KG1 (cell line): ENCODE results near the gene PTPRG.

Experiments
- DNase-seq: peaks from one replicate; lab custom pipeline; 2025; lab: John Stamatoyannopoulos, UW

PTPRG gene

DNA sequence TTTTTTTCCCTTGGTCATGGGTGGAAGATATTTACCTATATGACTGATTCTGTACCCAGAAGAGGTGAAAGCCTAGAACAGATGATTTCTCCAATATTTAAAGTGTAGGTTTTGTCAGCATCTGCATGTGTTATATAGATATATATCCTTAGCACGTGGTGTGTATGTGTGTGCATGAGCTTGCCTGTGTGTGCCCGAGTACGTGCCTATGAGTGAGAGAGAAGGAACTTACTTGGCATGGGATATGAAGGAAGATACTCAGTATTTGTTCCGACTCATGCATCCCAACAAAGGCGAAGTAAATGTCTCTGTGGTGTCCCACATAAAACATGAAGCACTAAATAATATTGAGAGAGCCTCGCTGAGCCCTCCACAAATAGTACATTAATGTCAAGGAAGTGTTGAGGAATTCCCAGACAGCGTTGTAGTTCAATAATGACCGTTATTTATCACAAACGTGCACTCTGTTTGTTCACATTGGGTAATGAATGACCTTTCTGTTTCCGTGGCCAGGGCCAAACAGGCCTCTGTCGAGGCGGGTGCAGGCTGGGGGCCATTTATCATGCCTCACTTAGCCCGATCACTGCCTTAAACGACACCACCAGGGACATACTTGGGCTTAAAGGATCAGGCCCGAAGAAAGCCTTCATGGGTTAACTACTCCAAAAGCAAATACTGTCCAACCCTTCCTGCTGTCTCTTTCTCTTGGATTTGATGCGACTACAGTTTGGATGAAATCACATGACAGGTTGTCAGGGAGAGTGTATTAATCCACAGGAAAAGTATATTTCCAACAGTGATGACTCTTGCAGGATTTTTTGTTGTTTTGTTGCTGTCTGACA lies 267.7 kb downstream of the PTPRG start:
- DNase-seq, result no peak

GRCh38 chr3:61829722-61830350 lies 268.5 kb downstream of the PTPRG start:
- DNase-seq, result no peak

DNA sequence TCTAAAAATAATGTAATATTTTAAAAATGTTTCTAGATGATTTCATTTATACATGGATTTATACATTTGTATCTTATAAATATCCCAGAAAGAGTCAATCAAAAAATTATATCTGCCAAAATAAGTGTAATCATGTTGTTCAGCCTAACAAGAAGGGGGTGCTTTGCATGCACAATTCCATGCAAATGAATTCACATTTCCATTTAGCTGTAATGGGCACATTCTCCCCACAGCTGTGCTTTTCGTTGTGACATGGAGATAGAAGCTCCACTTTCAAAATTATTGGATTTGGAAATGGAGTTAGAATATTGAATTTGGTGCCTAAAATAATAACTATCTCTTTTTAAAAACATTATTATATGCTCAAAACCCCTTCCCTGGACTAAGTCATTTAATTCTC lies 270.6 kb downstream of the PTPRG start:
- no peak for DNase-seq

DNA sequence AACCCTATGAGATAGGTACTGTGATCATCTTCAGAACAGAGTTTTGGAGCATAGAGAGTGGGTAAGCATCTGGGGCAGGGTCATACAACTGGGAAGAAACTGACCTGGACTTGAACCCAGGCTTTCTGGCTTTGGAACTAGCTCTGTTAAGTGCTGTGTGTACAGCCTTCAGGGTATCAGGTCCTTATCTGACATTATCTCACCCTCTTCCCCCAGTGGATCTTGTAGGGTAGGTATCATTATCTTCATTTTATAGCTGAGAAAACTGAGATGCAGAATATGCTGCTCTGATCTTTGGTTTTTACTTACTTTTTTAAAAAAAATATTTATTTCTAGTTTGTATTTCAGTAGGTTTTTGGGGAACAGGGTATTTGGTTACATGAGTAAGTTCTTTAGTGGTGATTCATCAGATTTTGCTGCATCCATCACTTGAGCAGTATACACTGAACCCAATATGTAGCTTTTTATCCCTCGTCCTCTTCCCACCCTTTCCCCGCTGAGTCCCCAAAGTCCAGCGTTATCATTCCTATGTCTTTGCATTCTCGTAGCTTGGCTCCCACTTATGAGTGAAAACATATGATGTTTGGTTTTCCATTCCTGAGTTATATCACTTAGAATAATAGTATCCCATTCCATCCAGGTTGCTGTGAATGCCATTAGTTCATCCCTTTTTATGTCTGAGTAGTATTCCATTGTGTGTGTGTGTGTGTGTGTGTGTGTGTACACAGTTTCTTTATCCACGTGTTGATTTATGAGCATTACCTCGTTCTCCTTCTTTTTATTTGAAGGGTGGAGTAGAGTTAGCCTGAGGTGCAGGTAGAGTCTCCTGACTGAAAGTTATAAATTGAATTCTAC lies 271.2 kb downstream of the PTPRG start:
- DNase-seq, result no peak

- no peak for DNase-seq
Observed at GRCh38 chr3:61839256-61839655, 277.9 kb downstream of the PTPRG start.

DNA sequence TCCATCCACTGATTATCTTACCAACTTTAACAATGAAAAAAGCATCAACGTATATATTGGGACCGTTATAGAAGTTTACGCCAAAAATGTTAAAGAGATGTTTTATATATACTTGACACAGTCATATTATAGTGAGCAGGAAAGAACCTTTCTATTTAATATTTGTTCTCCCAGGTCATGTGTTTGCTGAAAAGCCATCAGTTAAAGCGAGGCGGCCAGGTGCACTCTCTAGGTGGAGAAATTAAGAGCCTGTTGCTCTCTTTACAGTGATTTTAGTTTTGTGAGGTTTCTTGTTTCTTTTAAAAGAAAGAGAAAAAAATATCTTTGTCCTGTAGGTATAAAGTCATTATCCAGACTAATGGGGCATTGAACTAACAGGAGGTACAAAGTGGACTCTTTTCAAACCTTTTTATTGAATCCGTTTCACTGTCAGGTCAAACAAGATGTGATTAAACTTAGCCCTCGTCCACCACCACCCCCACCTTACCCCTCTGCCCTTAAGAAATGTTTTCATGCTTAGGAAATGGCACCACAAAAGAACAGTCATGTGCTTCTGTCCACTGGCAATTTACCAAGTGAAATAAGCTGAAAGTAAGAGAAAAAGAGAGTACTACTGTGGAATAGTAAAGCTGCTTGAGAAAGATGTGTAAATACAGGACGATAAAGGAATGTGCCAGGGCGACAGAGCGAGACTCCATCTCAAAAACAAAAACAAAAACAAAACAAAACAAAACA lies 279.9 kb downstream of the PTPRG start:
- no peak for DNase-seq

GRCh38 chr3:61841988-61842387 lies 280.6 kb downstream of the PTPRG start:
- no peak for DNase-seq

- no peak for DNase-seq
Observed at GRCh38 chr3:61844346-61844745, 283.0 kb downstream of the PTPRG start.

GRCh38 chr3:61846488-61846887 lies 285.1 kb downstream of the PTPRG start:
- DNase-seq, result no peak

GRCh38 chr3:61847784-61848462 lies 286.6 kb downstream of the PTPRG start:
- no peak for DNase-seq

DNA sequence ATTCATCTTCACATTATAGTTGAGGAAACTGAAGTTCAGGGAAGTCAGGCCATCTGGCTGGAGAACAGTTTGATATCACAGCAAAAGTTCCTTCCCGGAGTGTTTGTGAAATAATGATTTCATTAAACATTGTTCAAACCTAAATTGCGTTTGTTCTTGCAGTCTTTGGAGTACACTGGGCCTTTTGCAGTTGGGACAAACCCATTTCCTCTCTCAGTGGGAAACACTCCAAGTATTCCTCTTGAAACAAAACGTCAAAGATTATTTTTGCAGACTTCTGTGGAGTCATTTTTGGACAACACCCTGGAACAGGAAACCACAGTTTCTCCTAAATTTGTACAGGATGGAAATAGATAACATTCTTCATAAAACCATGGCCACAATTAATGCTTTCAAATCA lies 287.5 kb downstream of the PTPRG start:
- no peak for DNase-seq

DNA sequence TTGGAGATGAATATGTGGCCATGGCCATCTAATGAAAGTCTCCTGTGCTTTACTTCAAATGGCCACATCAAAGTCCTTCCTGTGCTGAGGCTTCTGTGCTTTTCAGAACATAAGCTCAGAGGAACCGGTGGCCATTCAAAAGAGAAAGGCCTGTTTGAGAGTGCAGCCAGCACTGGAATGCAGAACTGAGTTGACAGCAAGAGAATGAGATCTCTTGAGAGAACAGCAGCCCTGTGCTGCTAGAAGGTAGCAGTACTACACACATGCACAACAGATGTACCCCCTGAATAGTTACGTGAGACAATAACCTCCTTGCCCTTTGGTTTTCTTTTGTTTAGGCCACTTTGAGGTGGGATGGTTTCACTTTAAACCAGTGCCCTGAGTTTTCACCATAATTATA lies 292.5 kb downstream of the PTPRG start:
- no peak for DNase-seq

DNA sequence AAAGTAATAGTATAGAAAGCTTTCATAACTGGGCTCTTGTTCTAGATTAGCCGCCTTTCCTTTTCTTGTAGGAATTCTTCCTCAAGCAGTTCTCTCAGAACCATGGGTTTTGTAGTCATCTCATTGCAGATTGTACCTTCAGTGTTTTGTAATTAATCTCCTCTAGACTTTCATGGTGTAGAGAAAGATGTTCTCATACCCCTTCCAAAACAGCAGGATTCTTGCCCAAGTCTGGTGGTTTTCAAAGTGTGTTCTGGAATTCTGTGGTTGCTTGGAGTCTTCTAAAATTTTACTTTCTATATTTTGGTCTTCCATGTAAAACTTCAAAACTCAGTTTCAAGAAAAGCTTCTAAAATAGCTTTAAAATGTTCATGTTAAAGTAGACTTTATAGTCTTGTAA lies 293.8 kb downstream of the PTPRG start:
- DNase-seq, result no peak

DNA sequence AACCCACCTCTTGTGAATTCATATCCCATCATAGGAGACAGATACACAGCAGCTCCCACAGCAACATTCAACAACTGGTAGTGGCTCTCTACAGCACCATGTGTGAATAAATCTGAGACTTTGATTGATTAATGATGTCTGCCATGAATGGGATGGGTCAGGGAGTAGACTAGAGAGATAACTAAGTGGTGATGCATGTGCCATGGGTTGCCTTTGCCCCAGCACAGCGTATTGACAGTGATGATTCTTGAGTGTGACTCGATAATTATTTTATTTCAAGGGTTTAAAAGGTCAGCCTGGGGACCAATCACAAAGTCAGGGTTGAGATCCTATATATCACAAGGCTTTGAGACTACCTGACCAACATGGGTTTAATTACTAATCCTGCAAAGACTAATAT lies 295.9 kb downstream of the PTPRG start:
- no peak for DNase-seq

GRCh38 chr3:61858054-61858453 lies 296.7 kb downstream of the PTPRG start:
- no peak for DNase-seq

DNA sequence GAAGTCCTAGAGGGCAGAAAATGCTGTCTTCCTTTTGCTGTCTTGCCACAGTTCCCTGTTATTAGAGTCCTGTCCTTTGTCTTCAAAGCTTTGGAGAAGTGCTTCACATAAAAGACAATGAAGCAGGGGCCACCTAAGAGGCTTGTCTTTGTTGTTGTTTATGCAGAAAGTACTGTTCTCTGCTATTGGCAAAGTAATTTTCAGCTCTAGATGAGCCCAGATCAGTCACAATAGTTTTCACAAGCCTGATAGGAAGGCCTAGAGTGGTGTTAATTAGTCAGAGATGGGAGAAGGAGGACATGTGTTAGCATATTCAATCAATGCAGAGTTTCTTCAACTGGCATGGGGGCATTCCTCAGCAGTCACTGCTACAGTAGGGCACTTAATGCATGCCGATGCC lies 300.0 kb downstream of the PTPRG start:
- DNase-seq, result no peak

DNA sequence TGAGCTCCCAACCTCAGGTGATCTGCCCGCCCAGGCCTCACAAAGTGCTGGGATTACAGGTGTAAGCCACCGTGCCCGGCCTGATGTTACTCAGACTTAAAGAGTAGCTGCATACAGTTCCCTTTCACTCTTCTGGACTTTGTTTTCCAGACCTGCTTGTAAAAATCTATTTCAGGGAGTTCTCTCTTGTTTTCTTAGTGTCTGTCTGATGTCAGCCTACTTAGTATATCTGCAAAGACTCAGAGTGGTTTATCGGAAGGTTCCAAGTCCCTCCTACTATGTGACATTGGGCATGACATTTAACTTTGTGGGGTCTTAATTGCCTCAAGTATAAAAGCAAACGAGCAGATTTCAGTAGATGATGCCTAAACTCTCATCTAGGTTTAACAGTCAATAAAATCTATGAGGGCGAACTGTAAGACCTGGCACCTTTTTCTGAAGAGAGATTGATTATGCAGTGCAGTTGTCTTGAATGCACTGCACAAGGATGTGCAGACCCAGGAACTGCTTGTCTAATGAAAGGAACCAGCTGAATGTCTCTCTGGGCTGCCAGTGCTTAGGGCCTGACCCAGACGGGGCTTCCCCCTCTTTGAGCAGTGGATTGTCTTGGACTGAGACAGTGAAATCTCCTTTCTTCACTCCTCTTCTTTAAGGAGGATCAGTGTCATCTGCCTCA lies 301.4 kb downstream of the PTPRG start:
- DNase-seq, result no peak

DNA sequence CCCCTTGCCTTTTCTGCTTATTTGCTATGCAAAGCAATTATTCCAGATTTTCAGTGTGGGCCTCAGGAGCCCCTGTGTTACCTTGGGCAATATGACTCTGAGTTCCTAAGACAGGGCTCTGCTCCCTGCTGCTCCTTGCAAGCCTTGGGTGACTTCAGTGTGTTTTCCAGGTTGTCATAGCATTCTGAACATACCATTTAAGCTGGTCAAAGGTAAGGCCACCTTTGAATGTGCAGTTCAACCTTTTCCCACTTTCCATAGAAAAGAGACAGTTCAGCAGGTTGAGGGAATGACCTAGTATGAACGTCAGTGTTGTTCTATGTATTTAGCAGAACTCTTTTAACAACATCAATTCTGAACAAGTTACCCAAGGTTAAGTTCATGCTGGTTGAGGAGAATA lies 302.2 kb downstream of the PTPRG start:
- DNase-seq, result no peak

- DNase-seq, result no peak
Observed at GRCh38 chr3:61864886-61865285, 303.5 kb downstream of the PTPRG start.

DNA sequence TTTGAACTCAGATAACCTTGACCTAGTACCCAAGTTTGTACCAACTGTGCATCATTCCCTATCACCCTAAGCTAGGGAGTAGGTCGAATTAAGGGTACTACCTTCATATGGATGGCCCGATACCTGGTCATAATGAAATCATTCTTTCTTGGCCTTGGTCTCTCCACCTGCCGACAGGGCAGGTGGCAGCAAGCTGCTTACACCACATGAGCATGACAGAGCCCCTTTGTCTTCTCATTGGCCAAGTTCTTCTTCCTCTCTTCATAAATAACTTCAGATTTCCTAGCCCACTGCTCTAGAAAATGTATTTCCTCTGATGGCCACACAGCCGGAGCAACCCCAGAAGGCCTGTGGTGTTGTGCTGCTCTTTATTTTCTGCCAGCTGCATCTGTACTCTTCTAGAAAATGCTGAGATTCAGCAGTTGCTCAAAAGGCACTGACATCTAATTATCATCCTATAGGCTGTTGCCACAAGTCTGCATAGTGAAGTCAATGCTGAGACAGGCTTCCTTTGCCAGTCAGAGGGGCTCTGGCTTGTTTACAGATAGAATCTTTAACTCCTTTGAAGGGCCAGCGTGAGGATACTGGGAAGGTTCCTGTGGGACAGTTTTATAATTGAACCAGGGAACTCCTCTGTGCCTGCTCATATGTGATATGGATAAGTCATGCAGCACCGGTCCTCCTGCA lies 304.2 kb downstream of the PTPRG start:
- no peak for DNase-seq
